HEK293 (cell line): Measurements from ENCODE around the gene LMNA.

Source experiments
- CTCF ChIA-PET: fragments of 350-600 bp; formaldehyde crosslinking; extraction: SDS; loops from one replicate; lab custom pipeline; 2021; ENCODE audit warnings: antibody characterized with exemption; lab: Yijun Ruan, JAX
- POLR2A ChIA-PET: fragments of 300-600 bp; formaldehyde crosslinking; extraction: SDS; loops from one replicate; lab custom pipeline; 2020; ENCODE audit warnings: antibody characterized with exemption, inconsistent platforms; lab: Yijun Ruan, JAX
- H3K27ac ChIP-seq: fragments of 200-500 bp; sonication (Bioruptor generic); 2 replicates; pipeline ENCODE4 v1.5.1; 2014; ENCODE audit warnings: low read depth, low read length, control low read depth, inconsistent platforms; ENCODE audit errors: extremely low read depth
- H3K36me3 ChIP-seq, 2 experiments: fragments of 200-500 bp in 1 of 2; sonication (Bioruptor generic) in 1 of 2; 1 replicate in 1 of 2; 2 replicates in 1 of 2; pipeline ENCODE4 v1.5.1; 2014 to 2017; ENCODE audit warnings: inconsistent platforms in 2 of 2, low read length in 2 of 2; ENCODE audit not compliant: control insufficient read depth in 2 of 2, insufficient read depth in 1 of 2
- H3K4me1 ChIP-seq: fragments of 200-500 bp; sonication (Bioruptor generic); 2 replicates; pipeline ENCODE4 v1.5.1; 2014; ENCODE audit warnings: mild to moderate bottlenecking, low read length, inconsistent platforms; ENCODE audit not compliant: control insufficient read depth, insufficient read depth
- H3K4me3 ChIP-seq: 2 replicates; pipeline ENCODE4 v1.5.1; 2011; ENCODE audit warnings: low read depth, mild to moderate bottlenecking, control low read depth, low read length, moderate library complexity
- H3K9me3 ChIP-seq: fragments of 200-500 bp; sonication (Bioruptor generic); 2 replicates; pipeline ENCODE4 v1.5.1; 2014; ENCODE audit warnings: low read depth, low read length, inconsistent platforms; ENCODE audit not compliant: control insufficient read depth, insufficient read depth
- HOXD13 ChIP-seq: sonication (generic); formaldehyde crosslinking; IDR thresholded peaks from 2 replicates; pipeline ENCODE4 v1.8.0; 2022; ENCODE audit warnings: missing genetic modification reagents, borderline replicate concordance
- KLF8 ChIP-seq: fragments of 450-650 bp; formaldehyde crosslinking; IDR thresholded peaks from 2 replicates; pipeline ENCODE4 v1.5.1; 2016; ENCODE audit warnings: missing biosample characterization, missing genetic modification characterization
- ZBTB1 ChIP-seq: fragments of 450-650 bp; formaldehyde crosslinking; IDR thresholded peaks from 2 replicates; pipeline ENCODE4 v1.5.1; 2016; ENCODE audit warnings: missing biosample characterization, missing genetic modification characterization
- ZBTB21 ChIP-seq: fragments of 450-650 bp; formaldehyde crosslinking; IDR thresholded peaks from 2 replicates; pipeline ENCODE4 v1.5.1; 2017; ENCODE audit warnings: missing biosample characterization, missing genetic modification characterization
- ZEB2 ChIP-seq: fragments of 450-650 bp; formaldehyde crosslinking; IDR thresholded peaks from 2 replicates; pipeline ENCODE4 v1.5.1; 2016; ENCODE audit warnings: missing biosample characterization, missing genetic modification characterization
- ZNF121 ChIP-seq: fragments of 450-650 bp; formaldehyde crosslinking; IDR thresholded peaks from 2 replicates; pipeline ENCODE4 v1.5.1; 2016; ENCODE audit warnings: missing biosample characterization, missing genetic modification characterization
- ZNF132 ChIP-seq: fragments of 450-650 bp; formaldehyde crosslinking; IDR thresholded peaks from 2 replicates; pipeline ENCODE4 v1.5.1; 2017; ENCODE audit warnings: missing biosample characterization, missing genetic modification characterization, borderline replicate concordance
- ZNF140 ChIP-seq: fragments of 450-650 bp; formaldehyde crosslinking; IDR thresholded peaks from 2 replicates; pipeline ENCODE4 v1.5.1; 2016; ENCODE audit warnings: missing biosample characterization, missing genetic modification characterization
- ZNF274 ChIP-seq, 2 experiments: fragments of 200-500 bp in 1 of 2; fragments of 450-650 bp in 1 of 2; sonication (Bioruptor generic) in 1 of 2; formaldehyde crosslinking in 1 of 2; IDR thresholded peaks; 2 replicates each; pipeline versions ENCODE4 v1.5.1 to v1.6.1; 2014 to 2016; ENCODE audit warnings: borderline replicate concordance in 1 of 2, inconsistent platforms in 1 of 2, low read length in 1 of 2, missing biosample characterization in 1 of 2, missing genetic modification characterization in 1 of 2
- ZNF544 ChIP-seq: fragments of 450-650 bp; formaldehyde crosslinking; IDR thresholded peaks from 2 replicates; pipeline ENCODE4 v1.5.0; 2017; ENCODE audit warnings: missing biosample characterization, missing genetic modification characterization
- ZNF560 ChIP-seq: fragments of 450-650 bp; formaldehyde crosslinking; IDR thresholded peaks from 2 replicates; pipeline ENCODE4 v1.5.1; 2017; ENCODE audit warnings: missing biosample characterization, missing genetic modification characterization, borderline replicate concordance
- ZNF707 ChIP-seq: fragments of 450-650 bp; formaldehyde crosslinking; IDR thresholded peaks from 2 replicates; pipeline ENCODE4 v1.5.1; 2016; ENCODE audit warnings: missing biosample characterization, missing genetic modification characterization
- ZNF777 ChIP-seq: fragments of 450-650 bp; formaldehyde crosslinking; IDR thresholded peaks from 2 replicates; pipeline ENCODE4 v1.5.1; 2017; ENCODE audit warnings: missing biosample characterization, missing genetic modification characterization, borderline replicate concordance
- ZNF837 ChIP-seq: fragments of 450-650 bp; formaldehyde crosslinking; IDR thresholded peaks from 2 replicates; pipeline ENCODE4 v1.5.1; 2016; ENCODE audit warnings: missing biosample characterization, missing genetic modification characterization
- ZSCAN16 ChIP-seq: fragments of 450-650 bp; formaldehyde crosslinking; IDR thresholded peaks from 2 replicates; pipeline ENCODE4 v1.5.1; 2016; ENCODE audit warnings: missing biosample characterization, missing genetic modification characterization
- TF ChIP-seq, protein P1 (sequence below): fragments of 450-650 bp; formaldehyde crosslinking; conservative IDR thresholded peaks from 2 replicates; pipeline ENCODE4 v1.5.1; 2016; ENCODE audit warnings: low read depth, missing biosample characterization, missing genetic modification characterization
- TF ChIP-seq, protein P2 (sequence below): fragments of 450-650 bp; formaldehyde crosslinking; IDR thresholded peaks from 2 replicates; pipeline ENCODE4; 2016; ENCODE audit warnings: missing biosample characterization, missing genetic modification characterization

LMNA gene

DNA sequence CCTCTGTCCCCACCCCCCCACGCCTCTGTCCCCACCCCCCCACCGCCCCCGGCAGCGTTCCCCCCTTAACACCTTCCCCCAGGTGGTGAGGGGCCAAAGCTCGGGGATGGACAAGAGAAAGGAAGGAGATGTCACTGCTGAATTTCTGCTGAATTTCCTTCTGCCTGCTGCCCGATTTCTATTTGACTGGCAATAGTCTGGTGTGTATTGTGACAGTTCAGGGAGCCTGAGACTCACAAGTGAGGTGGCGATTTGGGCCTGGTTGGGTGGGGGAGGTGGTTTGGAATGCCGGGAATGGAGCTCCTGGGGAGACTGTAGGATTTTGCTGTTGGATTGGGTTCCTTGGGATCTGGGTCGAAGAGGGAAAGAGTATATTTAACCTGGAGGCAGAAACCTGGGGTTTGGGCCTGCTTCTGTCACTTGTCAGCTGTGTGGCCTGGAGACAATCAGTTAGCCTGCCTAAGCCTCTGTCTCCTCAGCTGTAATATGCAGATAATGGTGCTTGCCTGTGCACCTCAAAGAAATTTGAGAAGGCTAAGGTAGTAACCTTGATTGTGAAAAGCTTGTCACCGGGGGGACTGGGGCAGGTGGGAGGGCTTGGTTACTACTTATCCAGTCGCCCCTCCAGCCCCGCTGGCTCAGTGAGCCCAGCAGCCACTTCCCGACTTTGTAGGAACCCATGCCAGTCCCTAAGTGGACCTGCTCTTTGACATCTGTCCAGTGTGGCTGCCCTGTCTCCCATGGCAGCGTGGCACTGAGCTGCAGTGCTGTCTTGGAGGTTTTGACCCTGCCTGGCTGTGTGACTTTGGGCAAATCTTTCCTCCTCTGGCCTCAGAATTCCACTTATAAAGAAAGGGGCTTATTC, 7.7 kb upstream of the LMNA start:
- ChIA-PET POLR2A (interaction anchor here (1.0 to 10.1 kb wide), 5 partner anchors 7 to 176 kb away, joined by 3 to 63 read pairs (median 6); partner anchors contain the start of genes LMNA and SMG5), CTCF (interaction anchor here (0.6 to 22.5 kb wide), 8 partner anchors 8 to 339 kb away, joined by 3 to 1029 read pairs (median 3); partner anchors contain the start of gene LMNA)
- Histone ChIP-seq H3K4me1 (peaks cover 12% of the 10 kb centered on the region), H3K4me3 (no peak overlapping the region), H3K9me3 (no peaks in the 10 kb centered on the region), H3K36me3 (no peaks in the 10 kb centered on the region), H3K27ac (peak overlapping the region; percentile 32; the same call in 1 of the 2 replicates)
- TF ChIP-seq, protein P1, sequence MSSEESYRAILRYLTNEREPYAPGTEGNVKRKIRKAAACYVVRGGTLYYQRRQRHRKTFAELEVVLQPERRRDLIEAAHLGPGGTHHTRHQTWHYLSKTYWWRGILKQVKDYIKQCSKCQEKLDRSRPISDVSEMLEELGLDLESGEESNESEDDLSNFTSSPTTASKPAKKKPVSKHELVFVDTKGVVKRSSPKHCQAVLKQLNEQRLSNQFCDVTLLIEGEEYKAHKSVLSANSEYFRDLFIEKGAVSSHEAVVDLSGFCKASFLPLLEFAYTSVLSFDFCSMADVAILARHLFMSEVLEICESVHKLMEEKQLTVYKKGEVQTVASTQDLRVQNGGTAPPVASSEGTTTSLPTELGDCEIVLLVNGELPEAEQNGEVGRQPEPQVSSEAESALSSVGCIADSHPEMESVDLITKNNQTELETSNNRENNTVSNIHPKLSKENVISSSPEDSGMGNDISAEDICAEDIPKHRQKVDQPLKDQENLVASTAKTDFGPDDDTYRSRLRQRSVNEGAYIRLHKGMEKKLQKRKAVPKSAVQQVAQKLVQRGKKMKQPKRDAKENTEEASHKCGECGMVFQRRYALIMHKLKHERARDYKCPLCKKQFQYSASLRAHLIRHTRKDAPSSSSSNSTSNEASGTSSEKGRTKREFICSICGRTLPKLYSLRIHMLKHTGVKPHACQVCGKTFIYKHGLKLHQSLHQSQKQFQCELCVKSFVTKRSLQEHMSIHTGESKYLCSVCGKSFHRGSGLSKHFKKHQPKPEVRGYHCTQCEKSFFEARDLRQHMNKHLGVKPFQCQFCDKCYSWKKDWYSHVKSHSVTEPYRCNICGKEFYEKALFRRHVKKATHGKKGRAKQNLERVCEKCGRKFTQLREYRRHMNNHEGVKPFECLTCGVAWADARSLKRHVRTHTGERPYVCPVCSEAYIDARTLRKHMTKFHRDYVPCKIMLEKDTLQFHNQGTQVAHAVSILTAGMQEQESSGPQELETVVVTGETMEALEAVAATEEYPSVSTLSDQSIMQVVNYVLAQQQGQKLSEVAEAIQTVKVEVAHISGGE (tag by site-specific recombination) = peak; percentile 55; the same call in 1 of the 2 replicates
- TF ChIP-seq ZNF132 (tag by site-specific recombination) = no peak

DNA sequence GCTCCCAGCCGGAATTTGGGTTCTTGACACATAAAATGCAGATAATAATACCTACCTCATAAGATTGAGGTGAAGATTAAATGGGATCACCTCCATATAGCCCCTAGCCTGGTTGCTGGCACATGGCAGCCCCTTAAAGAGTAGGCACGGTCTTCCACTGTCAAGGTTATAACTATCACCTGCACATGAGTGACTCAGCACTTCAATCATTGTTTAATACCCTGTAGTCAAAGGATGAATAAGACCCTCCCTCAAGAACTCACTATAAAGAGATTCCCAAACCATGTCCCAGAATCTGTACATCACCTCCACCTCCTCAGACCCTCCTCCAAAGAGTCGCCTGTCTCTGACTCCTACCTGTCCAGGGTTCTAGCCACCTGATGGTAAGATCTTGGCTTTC, 6.5 kb upstream of the LMNA start:
- no peaks in the 10 kb centered on the region for H3K9me3 ChIP-seq
- H3K4me1 ChIP-seq = peaks cover 12% of the 10 kb centered on the region
- H3K27ac ChIP-seq = no peak overlapping the region
- H3K4me3 ChIP-seq = no peak overlapping the region
- CTCF ChIA-PET = interaction anchor here (1.0 to 22.5 kb wide), 4 partner anchors 11 to 42 kb away, joined by 3 to 1029 read pairs (median 23); partner anchors contain the start of gene LMNA
- no peaks in the 10 kb centered on the region for H3K36me3 ChIP-seq
- TF ChIP-seq ZBTB21 (tag by site-specific recombination) (no peak), ZNF777 (no peak), ZNF274 (IDR thresholded peaks at IDR 0.05; ENCODE audit: low read length) (no peak), ZNF274 (tag by site-specific recombination; IDR thresholded peaks at IDR 0.05; ENCODE audit: borderline replicate concordance) (no peak), ZNF121 (tag by site-specific recombination) (no peak), ZNF707 (no peak), HOXD13 (CRISPR knock-in tag) (no peak), ZNF560 (no peak), ZNF544 (no peak), ZSCAN16 (tag by site-specific recombination) (no peak), ZNF140 (tag by site-specific recombination) (no peak), ZNF837 (tag by site-specific recombination) (no peak), ZBTB1 (tag by site-specific recombination) (no peak), ZEB2 (no peak), KLF8 (tag by site-specific recombination) (no peak)
- TF ChIP-seq, protein P2, sequence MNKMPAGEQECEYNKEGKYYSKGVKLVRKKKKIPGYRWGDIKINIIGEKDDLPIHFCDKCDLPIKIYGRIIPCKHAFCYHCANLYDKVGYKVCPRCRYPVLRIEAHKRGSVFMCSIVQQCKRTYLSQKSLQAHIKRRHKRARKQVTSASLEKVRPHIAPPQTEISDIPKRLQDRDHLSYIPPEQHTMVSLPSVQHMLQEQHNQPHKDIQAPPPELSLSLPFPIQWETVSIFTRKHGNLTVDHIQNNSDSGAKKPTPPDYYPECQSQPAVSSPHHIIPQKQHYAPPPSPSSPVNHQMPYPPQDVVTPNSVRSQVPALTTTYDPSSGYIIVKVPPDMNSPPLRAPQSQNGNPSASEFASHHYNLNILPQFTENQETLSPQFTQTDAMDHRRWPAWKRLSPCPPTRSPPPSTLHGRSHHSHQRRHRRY (tag by site-specific recombination) = no peak
- POLR2A ChIA-PET = interaction anchor here (0.7 to 10.1 kb wide), 2 partner anchors 6 to 18 kb away, joined by 3 to 63 read pairs; partner anchors contain the start of gene LMNA
